ENCODE results near the gene EEF1G.

Gene EEF1G

GRCh38 chr11:62536301-62536957 is 37.3 kb downstream of the EEF1G start:
- no peak for DNase-seq

GRCh38 chr11:62535802-62536201 is 37.9 kb downstream of the EEF1G start:
- no peak for DNase-seq

GRCh38 chr11:62534779-62535545 is 38.7 kb downstream of the EEF1G start:
- no peak for DNase-seq

- no peak for DNase-seq
Measured at GRCh38 chr11:62532096-62532495, 41.6 kb downstream of the EEF1G start.

- DNase-seq, result no peak
Measured at GRCh38 chr11:62516736-62517371, 56.8 kb downstream of the EEF1G start.

- no peak for DNase-seq
Measured at GRCh38 chr11:62514151-62514550, 59.5 kb downstream of the EEF1G start.

- DNase-seq, result no peak
Measured at GRCh38 chr11:62513626-62514025, 60.1 kb downstream of the EEF1G start.

- no peak for DNase-seq
Measured at GRCh38 chr11:62512961-62513360, 60.7 kb downstream of the EEF1G start.
